ENCODE data around the gene IGF2R.

DNA sequence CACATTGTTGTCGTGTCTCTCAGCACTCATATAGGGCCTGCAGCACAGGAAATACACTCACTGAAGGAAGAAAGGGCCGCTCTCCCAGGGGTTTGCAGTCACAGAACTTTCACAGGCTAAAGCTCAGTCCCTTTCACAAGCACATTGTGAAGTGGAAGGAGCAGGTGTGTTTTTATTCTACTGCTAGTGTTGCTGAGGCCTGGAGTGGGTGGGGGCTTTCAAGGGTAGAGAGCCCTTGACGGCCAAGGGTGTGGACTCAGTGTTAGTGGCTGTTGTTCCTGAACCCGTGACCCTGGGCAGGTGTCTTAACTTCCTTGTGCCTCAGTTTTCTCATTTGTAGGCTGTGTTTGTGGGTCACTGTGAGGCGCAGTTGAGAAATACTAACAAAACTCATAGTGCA lies 86.5 kb downstream of the IGF2R start:
- TF ChIP-seq, protein P1, sequence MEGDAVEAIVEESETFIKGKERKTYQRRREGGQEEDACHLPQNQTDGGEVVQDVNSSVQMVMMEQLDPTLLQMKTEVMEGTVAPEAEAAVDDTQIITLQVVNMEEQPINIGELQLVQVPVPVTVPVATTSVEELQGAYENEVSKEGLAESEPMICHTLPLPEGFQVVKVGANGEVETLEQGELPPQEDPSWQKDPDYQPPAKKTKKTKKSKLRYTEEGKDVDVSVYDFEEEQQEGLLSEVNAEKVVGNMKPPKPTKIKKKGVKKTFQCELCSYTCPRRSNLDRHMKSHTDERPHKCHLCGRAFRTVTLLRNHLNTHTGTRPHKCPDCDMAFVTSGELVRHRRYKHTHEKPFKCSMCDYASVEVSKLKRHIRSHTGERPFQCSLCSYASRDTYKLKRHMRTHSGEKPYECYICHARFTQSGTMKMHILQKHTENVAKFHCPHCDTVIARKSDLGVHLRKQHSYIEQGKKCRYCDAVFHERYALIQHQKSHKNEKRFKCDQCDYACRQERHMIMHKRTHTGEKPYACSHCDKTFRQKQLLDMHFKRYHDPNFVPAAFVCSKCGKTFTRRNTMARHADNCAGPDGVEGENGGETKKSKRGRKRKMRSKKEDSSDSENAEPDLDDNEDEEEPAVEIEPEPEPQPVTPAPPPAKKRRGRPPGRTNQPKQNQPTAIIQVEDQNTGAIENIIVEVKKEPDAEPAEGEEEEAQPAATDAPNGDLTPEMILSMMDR (IDR thresholded peaks at IDR 0.05), result no peak
- TF ChIP-seq EP300 (IDR thresholded peaks at IDR 0.05; ENCODE audit: low read depth), result no peak
- no peak for TF ChIP-seq POLR2AphosphoS5 (IDR thresholded peaks at IDR 0.05)
- no peak for TF ChIP-seq POLR2A (IDR thresholded peaks at IDR 0.05)
